ENCODE measurements around the gene SLC37A3. TPM values are rescaled to one million over a fixed set of nuclear protein-coding genes. Genes with fewer than 3 reads are reported as not detected.
A peak's percentile ranks its signal among the peaks of the same experiment; 100 is the strongest.
"Not testable (repeated sequence)": the region's sequence is repeated elsewhere in the genome, so short reads cannot be mapped to it uniquely, and the experiment has no call there.

Gene SLC37A3
- total RNA-seq, 2 experiments from 2014 or later = 74.5 to 74.7 TPM

DNA sequence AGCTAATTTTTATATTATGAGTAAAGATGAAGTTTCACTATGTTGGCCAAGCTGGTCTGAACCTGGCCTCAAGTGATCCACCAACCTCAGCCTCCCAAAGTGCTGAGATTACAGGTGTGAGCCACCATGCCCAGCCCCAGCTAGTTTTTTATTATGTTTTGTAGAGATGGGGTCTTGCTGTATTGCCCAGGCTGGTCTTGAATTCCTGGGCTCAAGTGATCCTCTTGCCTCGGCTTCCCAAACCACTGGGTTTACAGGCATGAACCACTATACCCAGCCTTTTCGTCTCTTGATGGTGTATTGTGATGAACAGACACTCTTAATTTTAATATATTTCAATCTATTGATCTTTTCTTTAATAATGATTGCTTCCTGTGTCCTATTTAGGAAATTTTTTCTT lies 23.2 kb upstream of the SLC37A3 start:
- no peak for DNase-seq
- CTCF ChIA-PET = no interaction called here
- H3K27ac Mint-ChIP-seq = no peak overlapping the region
- no peaks in the 10 kb centered on the region for H3K4me1 Mint-ChIP-seq (ENCODE audit: low read depth)
- no peak overlapping the region for H3K4me3 Mint-ChIP-seq
- no peaks in the 10 kb centered on the region for H3K9me3 Mint-ChIP-seq
- POLR2A ChIA-PET = no interaction called here
- peaks cover 6% of the 10 kb centered on the region for H3K36me3 Mint-ChIP-seq
- H3K27me3 Mint-ChIP-seq = no peaks in the 10 kb centered on the region
- intact Hi-C loops (cut with micrococcal nuclease) = no loop called here

DNA sequence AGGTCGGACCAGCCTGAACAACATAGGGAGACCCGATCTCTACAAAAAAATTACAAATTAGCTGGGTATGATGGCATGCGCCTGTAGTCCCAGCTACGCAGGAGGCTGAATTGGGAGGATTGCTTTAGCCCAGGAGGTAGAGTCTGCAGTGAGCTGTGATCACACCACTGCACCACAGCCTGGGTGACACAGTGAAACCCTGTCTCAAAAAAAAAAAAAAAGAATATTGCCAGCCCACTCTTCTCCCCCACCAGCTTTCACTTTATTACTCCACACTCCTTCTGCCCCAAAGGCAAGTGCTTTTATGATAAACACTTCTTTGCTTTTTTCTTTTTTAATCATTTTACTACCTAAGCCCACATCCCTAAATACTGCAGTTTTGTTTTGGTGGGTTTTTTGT lies 20.3 kb upstream of the SLC37A3 start:
- ChIA-PET POLR2A (interaction anchor here (1.2 kb wide), 1 partner anchor 20 kb away, joined by 3 read pairs; the partner anchor contains the start of gene SLC37A3), CTCF (interaction anchor here (1.4 kb wide), 1 partner anchor 25 kb away, joined by 4 read pairs; no protein-coding TSS in a partner anchor)
- H3K4me1 Mint-ChIP-seq (ENCODE audit: low read depth) = no peaks in the 10 kb centered on the region
- peaks cover 6% of the 10 kb centered on the region for H3K36me3 Mint-ChIP-seq
- no peaks in the 10 kb centered on the region for H3K9me3 Mint-ChIP-seq
- no peak overlapping the region for H3K27ac Mint-ChIP-seq
- no peaks in the 10 kb centered on the region for H3K27me3 Mint-ChIP-seq
- intact Hi-C loops (cut with micrococcal nuclease) = no loop called here
- no peak overlapping the region for H3K4me3 Mint-ChIP-seq
- no peak for DNase-seq

DNA sequence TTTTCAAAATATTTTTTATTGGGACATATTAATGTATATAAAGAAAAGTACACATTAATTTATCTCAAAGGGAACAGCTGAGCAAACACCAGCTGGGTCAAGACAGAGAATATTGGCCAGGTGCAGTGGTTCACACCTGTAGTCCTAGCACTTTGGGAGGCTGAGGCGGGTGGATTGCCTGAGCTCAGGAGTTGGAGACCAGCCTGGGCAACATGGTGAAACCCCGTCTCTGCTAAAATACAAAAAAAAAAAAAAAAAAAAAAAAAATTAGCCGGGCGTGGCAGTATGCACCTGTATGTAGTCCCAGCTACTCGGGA lies 19.8 kb upstream of the SLC37A3 start:
- DNase-seq; H3K9me3 Mint-ChIP-seq; H3K27ac Mint-ChIP-seq; H3K4me1 Mint-ChIP-seq (ENCODE audit: low read depth); intact Hi-C loops (cut with micrococcal nuclease); H3K27me3 Mint-ChIP-seq; H3K36me3 Mint-ChIP-seq; H3K4me3 Mint-ChIP-seq: not testable (repeated sequence)
- ChIA-PET CTCF (interaction anchor here (1.4 kb wide), 1 partner anchor 26 kb away, joined by 4 read pairs; no protein-coding TSS in a partner anchor), POLR2A (interaction anchor here (1.2 kb wide), 1 partner anchor 20 kb away, joined by 3 read pairs; the partner anchor contains the start of gene SLC37A3)

DNA sequence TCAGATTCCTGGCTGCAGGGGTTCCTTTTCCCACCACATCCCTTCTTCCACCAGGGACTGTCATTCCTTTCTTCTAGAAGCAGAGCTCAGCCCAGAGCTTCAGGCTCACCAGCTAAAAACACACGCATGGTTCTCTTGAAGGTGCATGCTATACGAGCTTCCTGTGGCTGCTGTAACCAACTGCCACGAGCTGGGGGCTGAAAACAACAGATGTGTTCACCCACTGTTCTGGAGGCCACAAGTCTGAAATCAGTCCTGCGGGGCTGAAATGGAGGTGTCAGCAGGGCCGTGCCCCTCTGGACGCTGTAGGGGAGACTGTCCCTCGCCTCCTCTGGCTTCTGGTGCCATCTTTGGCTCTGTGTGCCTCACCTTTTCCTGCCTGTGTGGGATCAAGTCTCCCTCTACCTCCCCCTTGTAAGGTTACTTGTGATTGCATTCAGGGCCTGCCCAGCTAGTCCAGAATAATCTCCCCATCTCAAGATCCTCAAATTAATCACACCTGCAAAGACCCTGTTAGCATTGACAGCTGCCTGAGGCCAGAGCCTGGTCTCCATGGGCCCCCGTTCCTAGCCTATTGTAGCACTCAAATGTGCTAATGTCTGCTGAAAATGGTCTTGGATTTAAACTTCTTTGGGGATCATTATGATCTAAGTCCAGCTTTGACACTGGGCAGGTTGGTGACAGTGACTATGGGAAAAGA lies 19.3 kb upstream of the SLC37A3 start:
- peaks cover 10% of the 10 kb centered on the region for H3K36me3 Mint-ChIP-seq
- ChIA-PET POLR2A (interaction anchor here (1.2 kb wide), 1 partner anchor 19 kb away, joined by 3 read pairs; the partner anchor contains the start of gene SLC37A3), CTCF (interaction anchor here (0.7 to 1.4 kb wide), 2 partner anchors 26 to 32 kb away, joined by 3 to 4 read pairs; no protein-coding TSS in a partner anchor)
- H3K27ac Mint-ChIP-seq = no peak overlapping the region
- H3K4me3 Mint-ChIP-seq = no peak overlapping the region
- H3K27me3 Mint-ChIP-seq = no peaks in the 10 kb centered on the region
- no peaks in the 10 kb centered on the region for H3K4me1 Mint-ChIP-seq (ENCODE audit: low read depth)
- intact Hi-C loops (cut with micrococcal nuclease) = no loop called here
- no peaks in the 10 kb centered on the region for H3K9me3 Mint-ChIP-seq
- DNase-seq = no peak

DNA sequence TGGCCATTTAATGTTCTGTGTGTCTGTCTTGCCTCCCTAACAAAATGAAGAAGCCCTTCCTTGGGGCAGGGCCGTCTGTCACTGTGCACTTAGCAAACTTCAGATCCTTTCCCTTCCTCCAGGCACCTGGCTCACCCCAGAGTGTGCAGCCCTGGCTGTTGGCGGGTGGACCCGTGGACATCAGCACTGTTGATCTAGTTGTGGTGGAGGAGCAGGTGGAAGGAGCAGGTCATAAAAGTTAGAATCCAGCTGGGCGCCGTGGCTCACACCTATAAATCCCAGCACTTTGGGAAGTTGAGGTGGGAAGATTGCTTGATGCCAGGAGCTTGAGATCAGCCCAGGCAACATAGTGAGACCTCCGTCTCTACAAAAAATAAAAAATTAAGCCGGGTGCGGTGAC lies 18.2 kb upstream of the SLC37A3 start:
- intact Hi-C loops (cut with micrococcal nuclease) = no loop called here
- H3K4me1 Mint-ChIP-seq (ENCODE audit: low read depth) = no peaks in the 10 kb centered on the region
- ChIA-PET POLR2A (no interaction called here), CTCF (no interaction called here)
- peaks cover 16% of the 10 kb centered on the region for H3K36me3 Mint-ChIP-seq
- H3K27me3 Mint-ChIP-seq = no peaks in the 10 kb centered on the region
- no peak overlapping the region for H3K27ac Mint-ChIP-seq
- no peaks in the 10 kb centered on the region for H3K9me3 Mint-ChIP-seq
- no peak overlapping the region for H3K4me3 Mint-ChIP-seq
- no peak for DNase-seq

DNA sequence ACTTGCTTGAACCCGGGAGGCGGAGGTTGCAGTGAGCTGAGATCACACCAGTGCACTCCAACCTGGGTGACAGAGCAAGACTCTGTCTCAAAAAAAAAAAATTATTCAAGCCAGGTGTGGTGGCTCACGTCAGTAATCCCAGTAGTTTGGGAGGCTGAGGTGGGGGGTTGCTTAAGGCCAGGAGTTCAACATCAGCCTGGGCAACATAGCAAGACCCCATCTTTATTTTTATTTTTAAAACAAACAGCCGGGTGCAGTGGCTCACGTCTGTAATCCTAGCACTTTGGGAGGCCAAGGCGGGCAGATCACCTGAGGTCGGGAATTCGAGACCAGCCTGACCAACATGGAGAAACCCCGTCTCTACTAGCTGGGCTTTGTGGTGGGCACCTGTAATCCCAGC lies 17.5 kb upstream of the SLC37A3 start:
- H3K36me3 Mint-ChIP-seq = peaks cover 17% of the 10 kb centered on the region
- H3K4me1 Mint-ChIP-seq (ENCODE audit: low read depth); H3K9me3 Mint-ChIP-seq; POLR2A ChIA-PET; intact Hi-C loops (cut with micrococcal nuclease); H3K4me3 Mint-ChIP-seq; H3K27me3 Mint-ChIP-seq; DNase-seq; H3K27ac Mint-ChIP-seq: not testable (repeated sequence)
- CTCF ChIA-PET = interaction anchor here (0.5 kb wide), 1 partner anchor 11 kb away, joined by 3 read pairs; no protein-coding TSS in a partner anchor

DNA sequence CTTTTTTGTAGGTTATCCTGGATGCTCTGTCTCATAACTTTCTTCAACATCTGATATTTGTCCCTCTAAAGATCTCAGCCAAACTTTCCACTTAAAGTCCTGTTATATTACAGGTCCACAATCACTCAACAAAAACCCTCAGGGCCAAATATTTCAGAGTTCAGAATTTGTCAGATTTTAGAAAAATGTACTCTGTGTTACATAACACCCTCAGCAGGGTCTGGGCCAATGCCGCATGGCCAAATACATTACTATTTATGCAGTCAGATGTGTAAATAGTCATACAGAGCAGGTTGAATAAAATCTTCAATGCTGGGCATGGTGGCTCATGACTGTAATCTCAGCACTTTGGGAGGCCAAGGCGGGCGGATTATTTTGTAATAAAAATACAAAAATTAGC lies 17.0 kb upstream of the SLC37A3 start:
- peaks cover 18% of the 10 kb centered on the region for H3K36me3 Mint-ChIP-seq
- no peaks in the 10 kb centered on the region for H3K9me3 Mint-ChIP-seq
- H3K27ac Mint-ChIP-seq = no peak overlapping the region
- DNase-seq = no peak
- H3K4me3 Mint-ChIP-seq = no peak overlapping the region
- intact Hi-C loops (cut with micrococcal nuclease) = no loop called here
- H3K4me1 Mint-ChIP-seq (ENCODE audit: low read depth) = no peaks in the 10 kb centered on the region
- ChIA-PET POLR2A (no interaction called here), CTCF (no interaction called here)
- no peaks in the 10 kb centered on the region for H3K27me3 Mint-ChIP-seq

DNA sequence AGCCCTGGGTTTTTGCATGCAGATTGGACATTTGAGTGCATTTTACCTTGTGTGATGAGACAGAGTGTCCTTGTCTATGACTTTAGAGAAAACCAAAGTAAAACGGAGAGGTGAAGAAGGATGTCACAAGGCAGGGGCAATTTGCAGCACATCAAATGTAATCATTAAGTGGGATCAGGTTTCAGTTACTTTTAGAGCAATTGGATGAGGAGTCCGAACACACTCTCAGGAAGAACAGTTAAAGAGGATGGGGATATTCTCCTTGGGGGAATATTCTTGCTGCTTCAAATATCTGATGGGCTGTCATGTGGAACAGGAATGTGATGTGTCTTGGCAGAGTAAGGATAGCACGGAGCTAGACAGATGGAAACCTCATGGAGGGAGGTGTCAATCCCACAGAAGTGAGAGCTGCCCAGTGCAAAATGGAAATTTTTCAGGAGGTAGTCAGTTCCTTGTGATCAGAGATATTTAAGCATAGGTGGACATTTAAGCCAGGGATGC lies 6.3 kb upstream of the SLC37A3 start:
- Mint-ChIP-seq H3K4me3 (peak overlapping the region; percentile 87), H3K4me1 (ENCODE audit: low read depth) (peaks cover 31% of the 10 kb centered on the region), H3K36me3 (peaks cover 12% of the 10 kb centered on the region), H3K9me3 (no peaks in the 10 kb centered on the region), H3K27ac (peak overlapping the region; percentile 86), H3K27me3 (no peaks in the 10 kb centered on the region)
- CTCF ChIA-PET = no interaction called here
- DNase-seq = no peak
- POLR2A ChIA-PET = no interaction called here
- intact Hi-C loops (cut with micrococcal nuclease) = loop anchor here (1.0 to 10.0 kb wide), 5 partner anchors 28 to 610 kb away; partner anchors contain the start of genes KDM7A and MRPS33

DNA sequence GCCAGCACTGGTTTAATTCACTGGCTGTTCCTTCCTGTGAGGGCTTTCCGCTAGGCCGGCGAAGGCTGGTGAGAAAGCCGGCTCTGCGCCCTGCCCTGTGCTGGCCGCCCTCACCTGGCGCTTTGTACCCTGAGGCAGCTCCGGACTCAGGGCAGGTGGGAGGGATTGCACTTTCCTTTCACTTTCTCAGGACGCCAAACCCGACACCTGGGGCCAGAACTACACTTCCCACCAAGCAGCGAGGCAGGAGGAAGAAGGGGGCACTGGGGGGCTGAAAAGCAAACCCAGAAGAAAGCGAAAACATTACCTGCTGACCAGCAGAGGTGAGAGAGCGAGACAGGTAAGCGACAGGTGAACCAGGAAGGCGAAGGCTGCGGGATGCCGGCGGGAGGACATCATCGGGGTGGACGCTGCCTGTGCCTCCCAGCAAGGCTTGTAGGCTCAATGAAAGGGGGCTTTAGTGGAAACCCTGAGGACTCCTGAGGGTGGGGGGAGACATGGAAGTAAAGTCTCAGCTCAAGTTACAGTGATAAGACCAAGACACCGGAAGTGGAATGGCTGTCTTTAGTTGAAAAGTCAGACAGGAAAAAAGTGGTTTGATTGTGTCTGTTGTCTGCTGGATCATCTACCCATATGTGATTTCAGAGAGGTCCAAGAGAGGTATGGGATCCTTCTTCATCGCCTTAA lies 5.7 kb upstream of the SLC37A3 start, which contains the start of gene RAB19:
Gene RAB19 (plus strand): TSS at position 181 of the 687 bp plus-strand sequence. CDS start 3,589 bp downstream, outside the sequence.
- Mint-ChIP-seq H3K4me1 (ENCODE audit: low read depth) (peaks cover 33% of the 10 kb centered on the region), H3K9me3 (no peaks in the 10 kb centered on the region), H3K27me3 (no peaks in the 10 kb centered on the region), H3K36me3 (peaks cover 12% of the 10 kb centered on the region), H3K4me3 (peak within 1 kb of the TSS; percentile 87), H3K27ac (peak within 1 kb of the TSS; percentile 92)
- CTCF ChIA-PET = no interaction called here
- POLR2A ChIA-PET = interaction anchor here (1.3 kb wide), 1 partner anchor 15 kb away, joined by 3 read pairs; no protein-coding TSS in a partner anchor
- intact Hi-C loops (cut with micrococcal nuclease) = loop anchor here (1.0 to 10.0 kb wide), 7 partner anchors 15 to 611 kb away; partner anchors contain the start of genes KDM7A and MRPS33
- DNase-seq = peak; percentile 61

DNA sequence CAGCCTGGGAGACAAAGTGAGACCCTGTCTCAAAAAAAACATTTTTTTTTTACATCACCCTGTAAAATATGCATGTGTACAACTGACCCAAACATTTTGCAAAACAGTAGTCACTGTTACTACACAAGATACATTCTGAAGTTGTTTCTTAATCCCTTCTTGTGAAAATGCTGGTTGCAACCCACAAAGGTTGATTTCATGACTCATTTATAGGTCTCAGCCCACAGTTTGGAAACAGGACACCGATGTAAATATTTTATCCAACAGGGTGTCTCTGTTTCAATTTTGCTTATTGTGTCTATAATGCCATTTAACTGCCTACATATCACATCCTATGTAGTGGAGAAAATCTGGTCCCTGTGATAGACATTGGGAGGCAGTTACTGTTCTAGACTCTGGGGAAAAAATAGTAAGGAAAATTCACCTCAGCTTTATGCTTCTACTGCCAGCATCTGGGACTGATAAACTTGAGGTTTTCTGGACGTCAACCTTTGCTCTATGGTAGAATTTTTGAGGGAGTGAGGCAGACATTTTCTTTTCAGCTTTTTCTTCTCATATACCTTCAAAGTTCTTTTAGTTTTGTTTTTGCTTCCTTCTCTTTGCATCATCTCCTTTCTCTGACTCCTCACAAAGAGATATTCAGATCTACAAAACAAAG lies 4.0 kb upstream of the SLC37A3 start:
- H3K27ac Mint-ChIP-seq = peak overlapping the region; percentile 92
- H3K9me3 Mint-ChIP-seq = no peaks in the 10 kb centered on the region
- no peak for DNase-seq
- intact Hi-C loops (cut with micrococcal nuclease) = loop anchor here (2.0 to 10.0 kb wide), 5 partner anchors 14 to 612 kb away; partner anchors contain the start of genes KDM7A and MRPS33
- H3K4me3 Mint-ChIP-seq = peak overlapping the region; percentile 87
- peaks cover 11% of the 10 kb centered on the region for H3K36me3 Mint-ChIP-seq
- peaks cover 41% of the 10 kb centered on the region for H3K4me1 Mint-ChIP-seq (ENCODE audit: low read depth)
- ChIA-PET CTCF (no interaction called here), POLR2A (interaction anchor here (0.6 to 1.2 kb wide), 3 partner anchors 27 to 75 kb away, joined by 3 to 4 read pairs (median 3); no protein-coding TSS in a partner anchor)
- no peaks in the 10 kb centered on the region for H3K27me3 Mint-ChIP-seq

DNA sequence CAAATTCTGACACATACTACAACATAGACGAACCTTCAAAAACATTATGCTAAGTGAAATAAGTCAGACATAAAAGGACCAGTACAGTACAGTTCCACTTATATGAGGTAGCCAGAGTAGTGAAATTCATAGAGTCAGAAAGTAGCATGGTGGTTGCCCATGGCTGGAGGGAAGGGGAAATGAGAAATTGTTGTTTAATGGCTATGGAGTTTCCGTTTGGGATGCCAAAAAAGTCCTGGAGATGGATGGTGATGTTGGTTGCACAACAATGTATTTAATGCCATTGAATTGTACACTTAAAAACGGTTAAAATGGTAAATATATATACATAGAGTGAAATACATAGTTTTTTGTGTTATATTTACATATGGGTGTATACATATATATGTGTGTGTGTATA lies 2.1 kb upstream of the SLC37A3 start:
- no peak overlapping the region for H3K4me3 Mint-ChIP-seq
- no peak for DNase-seq
- intact Hi-C loops (cut with micrococcal nuclease) = loop anchor here (5.0 to 10.0 kb wide), 3 partner anchors 52 to 614 kb away; partner anchors contain the start of genes KDM7A and MRPS33
- ChIA-PET POLR2A (interaction anchor here (0.6 kb wide), 1 partner anchor 34 kb away, joined by 4 read pairs; no protein-coding TSS in a partner anchor), CTCF (no interaction called here)
- no peaks in the 10 kb centered on the region for H3K27me3 Mint-ChIP-seq
- H3K27ac Mint-ChIP-seq = no peak overlapping the region
- no peaks in the 10 kb centered on the region for H3K9me3 Mint-ChIP-seq
- peaks cover 49% of the 10 kb centered on the region for H3K4me1 Mint-ChIP-seq (ENCODE audit: low read depth)
- H3K36me3 Mint-ChIP-seq = peaks cover 16% of the 10 kb centered on the region
